GM18526 (cell line): ENCODE data around the gene GAPDH.
A peak's percentile ranks its signal among the peaks of the same experiment; 100 is the strongest.

ENCODE experiments used
- POLR2A ChIP-seq: IDR thresholded peaks from 3 replicates; pipeline ENCODE4 v1.6.1; 2011; ENCODE audit not compliant: insufficient read length; ENCODE audit errors: extremely low read depth

The GAPDH gene

DNA sequence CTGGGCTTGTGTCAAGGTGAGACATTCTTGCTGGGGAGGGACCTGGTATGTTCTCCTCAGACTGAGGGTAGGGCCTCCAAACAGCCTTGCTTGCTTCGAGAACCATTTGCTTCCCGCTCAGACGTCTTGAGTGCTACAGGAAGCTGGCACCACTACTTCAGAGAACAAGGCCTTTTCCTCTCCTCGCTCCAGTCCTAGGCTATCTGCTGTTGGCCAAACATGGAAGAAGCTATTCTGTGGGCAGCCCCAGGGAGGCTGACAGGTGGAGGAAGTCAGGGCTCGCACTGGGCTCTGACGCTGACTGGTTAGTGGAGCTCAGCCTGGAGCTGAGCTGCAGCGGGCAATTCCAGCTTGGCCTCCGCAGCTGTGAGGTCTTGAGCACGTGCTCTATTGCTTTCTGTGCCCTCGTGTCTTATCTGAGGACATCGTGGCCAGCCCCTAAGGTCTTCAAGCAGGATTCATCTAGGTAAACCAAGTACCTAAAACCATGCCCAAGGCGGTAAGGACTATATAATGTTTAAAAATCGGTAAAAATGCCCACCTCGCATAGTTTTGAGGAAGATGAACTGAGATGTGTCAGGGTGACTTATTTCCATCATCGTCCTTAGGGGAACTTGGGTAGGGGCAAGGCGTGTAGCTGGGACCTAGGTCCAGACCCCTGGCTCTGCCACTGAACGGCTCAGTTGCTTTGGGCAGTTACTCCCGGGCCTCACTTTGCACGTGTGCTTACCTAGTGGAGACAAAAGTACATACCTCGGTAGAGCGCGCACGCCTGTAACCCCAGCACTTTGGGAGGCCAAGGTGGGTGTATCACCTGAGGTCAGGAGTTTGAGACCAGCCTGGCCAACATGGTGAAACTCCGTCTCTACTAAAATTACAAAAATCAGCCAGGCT lies 4.3 kb downstream of the GAPDH start:
- TF ChIP-seq POLR2A = peak; percentile 41

DNA sequence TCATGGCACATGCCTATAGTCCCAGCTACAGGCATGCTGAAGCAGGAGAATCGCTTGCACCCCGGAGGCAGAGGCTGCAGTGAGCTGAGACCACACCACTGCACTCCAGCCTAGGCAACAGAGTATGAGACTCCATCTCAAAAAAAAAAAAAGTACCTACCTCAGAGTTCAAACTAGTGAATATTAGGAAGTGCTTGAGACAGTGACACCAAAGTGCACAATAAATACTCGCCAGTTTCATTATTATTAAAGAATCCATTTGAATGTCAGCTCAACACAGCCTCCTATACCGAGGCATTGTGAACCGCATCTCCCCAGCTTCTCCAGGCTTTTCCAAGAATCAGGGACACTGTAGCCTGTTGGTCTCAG lies 5.0 kb downstream of the GAPDH start:
- TF ChIP-seq POLR2A = no peak

DNA sequence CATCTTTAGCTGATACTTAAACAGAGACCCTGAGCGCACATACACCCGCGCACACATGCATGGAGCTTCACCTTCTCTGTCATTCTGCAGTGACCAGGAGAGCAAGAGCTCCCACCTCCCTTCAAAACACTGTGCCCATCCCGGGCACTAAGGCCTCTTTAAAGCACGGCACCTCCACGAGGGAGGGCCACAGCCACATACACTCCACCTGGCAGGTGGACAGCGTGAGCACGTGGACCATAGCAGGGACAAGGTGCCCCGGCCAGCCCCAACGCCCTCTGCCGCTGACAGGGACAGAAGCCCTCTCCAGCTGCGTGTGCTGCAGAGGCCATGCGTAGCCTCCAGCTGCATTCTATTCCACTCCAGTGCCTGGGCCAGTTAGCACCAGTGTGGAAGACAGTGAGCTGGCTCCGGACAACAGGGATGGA lies 5.4 kb downstream of the GAPDH start:
- no peak for TF ChIP-seq POLR2A

DNA sequence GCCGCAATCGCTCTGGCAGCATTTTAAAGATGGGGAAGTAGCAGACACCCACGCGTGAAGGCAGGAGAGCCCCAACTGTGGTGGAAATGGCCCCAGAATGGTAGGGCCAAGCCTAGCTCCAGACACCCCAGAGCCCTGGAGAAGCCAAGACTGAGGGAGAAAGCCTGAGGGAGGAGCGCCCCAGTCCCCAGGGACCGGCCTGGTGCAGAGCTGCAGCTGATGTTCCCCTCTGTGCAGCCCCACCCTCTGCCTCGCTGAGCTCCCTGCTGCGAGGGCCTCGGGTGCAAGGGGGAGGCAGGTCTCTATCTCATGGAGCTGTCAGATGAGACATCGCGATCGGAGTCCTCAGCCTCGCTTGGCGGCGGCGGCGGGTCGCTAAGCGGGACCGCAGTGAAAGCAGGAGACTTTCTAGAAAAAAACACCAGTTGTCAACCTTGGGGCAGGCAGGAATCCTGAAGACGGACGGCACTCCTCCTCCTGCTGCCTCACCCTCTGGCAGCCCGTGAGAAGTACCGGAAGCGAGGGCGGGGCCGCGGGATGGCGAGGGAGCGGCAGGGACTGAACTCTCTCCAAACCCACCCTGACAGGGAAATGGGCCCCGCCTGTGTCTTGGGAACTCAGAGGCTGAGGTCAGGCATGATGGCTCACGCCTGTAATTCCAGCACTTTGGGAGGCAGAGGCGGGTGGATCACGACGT lies 6.0 kb downstream of the GAPDH start:
- TF ChIP-seq POLR2A = no peak

DNA sequence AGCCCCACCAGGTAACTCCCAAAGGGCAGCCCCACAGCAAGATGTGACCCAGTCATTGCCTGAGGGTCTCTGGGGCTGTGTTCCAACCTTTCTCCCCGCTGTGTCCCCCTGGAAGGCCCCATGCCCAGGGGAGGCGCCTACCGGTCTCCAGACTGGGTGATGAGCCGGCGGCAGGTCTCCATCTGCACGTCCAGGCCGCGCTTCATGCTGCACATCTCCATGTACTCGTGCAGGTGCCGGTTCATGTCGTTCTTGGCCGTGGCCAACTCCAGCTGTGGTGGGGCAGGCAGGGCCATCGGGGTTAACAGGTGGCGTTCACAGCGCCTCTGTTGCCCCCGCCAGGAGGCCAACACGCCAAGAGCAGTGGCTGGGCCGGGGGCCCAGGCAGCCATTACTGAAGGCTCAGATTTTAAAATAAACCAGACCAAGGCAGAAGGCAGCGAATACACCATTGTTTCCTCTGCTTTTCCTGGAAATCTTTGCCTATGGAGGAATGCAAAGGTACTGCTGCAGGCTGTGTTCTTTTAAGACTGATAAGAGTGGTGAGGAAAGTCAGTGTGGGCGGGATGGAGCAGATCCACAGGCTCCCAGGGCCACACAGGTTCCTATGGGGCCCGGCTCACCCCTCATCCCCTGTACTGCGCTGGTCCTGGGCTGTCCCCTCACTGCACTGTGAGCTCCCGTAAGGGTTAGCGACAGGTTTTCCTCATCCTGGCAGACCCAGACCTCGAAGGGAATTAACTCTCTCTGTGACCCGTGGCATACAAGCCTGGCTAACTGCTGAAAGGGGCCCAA lies 7.3 kb downstream of the GAPDH start:
- no peak for TF ChIP-seq POLR2A

DNA sequence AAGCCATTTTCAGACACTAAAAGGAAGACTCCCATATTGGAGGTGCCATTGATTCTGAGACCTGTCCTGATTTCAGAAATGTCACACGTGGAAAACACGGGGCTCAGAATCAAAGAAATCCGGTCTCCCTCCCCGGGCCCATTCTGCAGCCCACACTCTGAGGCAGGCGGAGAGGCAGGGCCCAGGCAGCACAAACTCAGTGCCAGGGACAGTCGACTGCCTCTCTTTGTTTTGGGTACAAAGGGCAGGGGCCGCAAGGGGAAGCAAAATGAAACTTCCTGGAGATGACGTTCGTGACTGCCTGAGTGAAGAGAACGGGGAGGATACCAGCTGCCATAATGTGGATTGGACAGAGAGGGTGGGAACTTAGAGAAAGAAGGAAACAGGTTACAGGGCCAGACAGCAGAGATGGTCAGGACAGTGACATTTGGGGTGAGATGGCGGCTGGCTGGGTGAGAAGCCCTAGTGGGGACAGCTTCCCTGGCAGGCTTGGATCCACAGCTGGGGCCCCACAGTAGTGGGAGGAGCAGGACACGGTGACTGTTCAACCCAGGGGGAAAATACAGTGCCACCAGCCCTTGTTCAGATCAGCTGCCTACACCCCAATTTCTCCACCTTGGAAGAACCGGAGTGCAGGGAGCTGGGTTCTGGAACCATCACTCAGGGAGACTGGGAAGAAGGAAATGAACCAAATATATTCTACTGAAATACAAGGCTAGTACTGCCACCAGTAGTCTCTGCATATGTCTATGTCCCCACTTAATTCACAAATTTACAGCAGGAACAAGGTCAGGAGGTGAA lies 8.1 kb downstream of the GAPDH start:
- no peak for TF ChIP-seq POLR2A

DNA sequence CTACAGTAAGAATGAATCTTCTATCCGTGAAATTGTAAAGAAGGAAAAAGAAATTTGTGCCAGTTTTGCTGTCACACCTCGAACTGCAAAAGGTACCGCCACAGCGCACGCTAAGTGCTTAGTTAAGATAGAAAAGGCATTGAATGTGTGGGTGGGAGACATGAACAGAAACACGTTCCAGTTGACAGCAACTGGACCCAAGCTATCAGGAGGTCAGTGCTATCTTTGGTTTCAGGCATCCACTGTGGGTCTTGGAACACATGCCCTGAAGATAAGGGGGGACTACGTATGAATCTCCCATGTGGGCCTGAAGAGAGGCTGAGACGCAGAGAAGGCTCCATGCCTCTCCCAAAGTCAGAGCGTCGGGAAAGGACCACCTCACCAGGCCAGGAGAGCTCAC lies 11.7 kb downstream of the GAPDH start:
- TF ChIP-seq POLR2A = no peak

DNA sequence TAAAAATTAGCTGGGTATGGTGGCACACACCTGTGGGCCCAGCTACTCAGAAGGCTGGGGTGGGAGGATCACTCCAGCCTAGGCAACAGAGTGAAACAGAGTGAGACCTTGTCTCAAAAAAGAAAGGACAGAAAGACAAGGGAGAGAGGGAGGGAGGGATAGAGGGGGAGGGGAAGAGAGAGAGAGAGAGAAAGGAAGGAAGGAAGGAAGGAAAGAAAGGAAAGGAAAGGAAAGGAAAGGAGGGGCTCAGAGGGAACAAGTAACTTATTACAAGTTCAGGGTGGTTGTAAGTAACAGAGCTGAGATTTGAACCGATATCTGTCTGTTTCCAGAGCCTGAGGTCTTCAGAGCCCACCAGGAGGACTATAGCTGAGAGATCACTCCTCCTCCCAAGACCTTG lies 13.2 kb downstream of the GAPDH start:
- no peak for TF ChIP-seq POLR2A

DNA sequence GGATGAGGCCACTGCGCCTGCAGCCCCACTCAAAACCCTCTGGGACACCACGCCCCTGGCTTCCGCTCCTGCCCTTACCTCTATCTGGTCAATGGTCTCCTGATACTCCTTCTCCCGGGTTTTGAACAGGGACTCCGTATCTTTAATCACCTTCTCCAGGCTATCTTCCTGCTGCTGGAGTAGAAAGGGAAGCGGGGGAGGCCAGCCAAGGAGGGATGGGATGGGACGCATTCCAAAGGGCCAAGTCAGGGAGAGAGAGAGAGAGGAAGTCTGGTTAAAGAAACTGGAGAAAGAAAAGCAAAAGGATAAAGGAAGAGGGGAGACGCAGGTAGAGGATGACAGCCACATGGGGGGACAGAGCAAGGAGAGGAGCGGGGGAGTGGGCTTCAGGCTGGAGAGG lies 13.7 kb downstream of the GAPDH start:
- no peak for TF ChIP-seq POLR2A

DNA sequence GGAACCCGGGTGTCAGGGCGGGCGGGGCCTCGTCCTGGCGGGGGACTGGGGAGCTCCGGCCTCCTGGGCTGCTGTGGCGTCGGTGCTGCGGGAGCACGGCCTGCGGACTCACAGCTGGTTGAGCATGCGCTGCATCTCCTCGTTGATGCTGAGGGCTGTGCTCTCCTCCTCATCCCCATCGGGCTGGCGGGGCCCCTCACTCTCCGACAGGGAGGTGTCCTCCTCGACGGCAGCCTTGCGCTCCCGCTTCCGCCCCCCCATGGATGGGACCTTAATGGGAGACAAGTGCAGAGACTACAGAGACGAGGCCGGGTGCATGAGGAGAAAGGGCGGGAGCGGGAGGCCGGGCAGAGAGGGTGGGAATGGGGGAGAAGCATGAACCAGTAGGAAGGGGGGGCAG lies 14.2 kb downstream of the GAPDH start:
- no peak for TF ChIP-seq POLR2A

DNA sequence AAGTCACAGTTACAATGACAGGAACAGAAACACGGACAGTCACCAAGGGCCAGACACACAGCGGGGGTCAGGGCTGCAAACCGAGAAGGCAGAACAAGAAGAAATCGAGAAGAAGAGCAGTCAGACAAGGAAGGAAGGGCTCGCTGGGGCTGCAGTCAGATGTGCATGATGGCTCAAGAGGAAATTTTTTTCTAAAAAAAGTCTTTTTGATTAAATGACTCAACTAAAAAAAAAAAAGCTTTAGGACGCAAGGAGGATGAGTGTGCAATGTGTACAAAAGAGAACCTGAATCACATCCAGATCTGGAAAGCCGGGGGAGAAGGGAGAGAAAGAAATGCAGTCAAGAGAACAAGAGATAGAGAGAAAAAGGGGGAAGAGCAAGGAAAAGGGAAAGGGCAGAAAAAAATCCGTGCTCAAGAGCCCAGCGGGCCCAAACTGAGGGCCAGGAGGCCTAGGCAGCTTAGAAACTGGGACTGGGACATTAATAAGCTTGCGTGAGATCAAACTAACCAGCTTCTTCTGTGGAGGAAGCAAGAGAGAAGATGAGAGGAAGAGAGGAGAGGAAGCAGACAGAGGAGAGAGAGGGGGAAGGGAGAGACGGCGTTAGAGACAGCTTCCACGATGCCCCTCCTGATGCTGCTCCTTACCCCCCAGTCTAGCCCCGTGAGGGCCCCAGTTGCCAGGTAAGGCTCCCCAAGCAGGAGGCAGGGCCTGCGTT lies 14.8 kb downstream of the GAPDH start:
- TF ChIP-seq POLR2A = no peak

DNA sequence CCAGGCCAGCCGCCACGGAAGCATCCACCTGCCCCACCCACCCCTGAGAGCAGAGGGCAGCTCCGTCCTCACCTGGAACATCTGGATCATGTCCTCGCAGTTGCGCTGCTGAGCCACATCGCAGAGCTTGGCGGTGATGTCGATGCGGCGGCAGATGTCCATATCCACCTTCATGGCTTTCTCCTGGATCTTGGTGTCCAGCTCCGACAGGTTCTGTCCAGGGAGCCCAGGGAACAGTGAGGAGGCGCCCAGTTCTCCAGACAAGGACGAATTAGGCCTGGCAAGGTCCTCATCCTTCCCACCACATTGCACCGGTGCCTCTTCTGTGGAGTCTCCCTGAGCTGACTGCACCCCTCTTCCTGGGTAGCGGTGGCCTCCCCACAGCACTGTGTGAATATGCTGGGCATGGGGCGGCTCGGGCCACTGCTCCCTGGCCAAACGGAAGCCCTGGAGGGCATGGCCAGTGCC lies 15.4 kb downstream of the GAPDH start:
- no peak for TF ChIP-seq POLR2A

DNA sequence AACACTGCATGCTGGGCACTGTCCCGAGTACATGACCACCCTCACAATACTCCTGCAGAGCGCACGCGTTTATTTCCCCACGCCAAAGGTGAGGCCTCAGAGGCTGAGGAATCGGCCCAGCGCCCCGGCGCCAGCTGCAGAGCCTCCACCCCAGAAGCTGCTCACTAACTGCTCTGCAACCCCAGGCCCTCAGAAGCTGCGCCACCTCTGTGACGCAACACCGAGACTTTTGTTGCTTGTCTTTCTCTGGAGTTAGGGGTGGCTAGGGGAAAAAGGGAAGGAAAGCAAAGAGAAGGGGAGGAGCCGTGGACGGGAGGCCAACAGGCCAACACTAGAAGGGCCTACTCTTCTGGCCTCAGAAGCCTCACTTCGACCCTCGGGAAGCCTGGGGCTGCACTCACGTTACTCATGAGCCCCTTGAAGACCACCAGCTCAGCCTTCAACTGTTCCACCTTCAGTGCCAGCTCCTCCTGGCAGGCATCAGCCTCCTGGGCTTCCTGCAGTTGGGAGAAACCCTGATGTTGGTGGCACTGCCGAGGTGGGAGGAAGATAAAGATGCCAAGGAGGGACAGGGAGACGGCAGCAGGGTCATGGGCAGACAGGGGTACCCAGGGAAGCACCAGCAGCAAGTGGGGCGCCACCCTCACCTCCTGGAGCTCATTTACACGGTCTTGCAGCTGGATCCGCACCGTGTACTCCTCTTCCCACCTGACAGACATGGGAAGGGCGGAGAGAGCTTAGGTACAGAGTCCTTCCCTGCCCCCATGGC lies 16.2 kb downstream of the GAPDH start:
- TF ChIP-seq POLR2A = no peak

DNA sequence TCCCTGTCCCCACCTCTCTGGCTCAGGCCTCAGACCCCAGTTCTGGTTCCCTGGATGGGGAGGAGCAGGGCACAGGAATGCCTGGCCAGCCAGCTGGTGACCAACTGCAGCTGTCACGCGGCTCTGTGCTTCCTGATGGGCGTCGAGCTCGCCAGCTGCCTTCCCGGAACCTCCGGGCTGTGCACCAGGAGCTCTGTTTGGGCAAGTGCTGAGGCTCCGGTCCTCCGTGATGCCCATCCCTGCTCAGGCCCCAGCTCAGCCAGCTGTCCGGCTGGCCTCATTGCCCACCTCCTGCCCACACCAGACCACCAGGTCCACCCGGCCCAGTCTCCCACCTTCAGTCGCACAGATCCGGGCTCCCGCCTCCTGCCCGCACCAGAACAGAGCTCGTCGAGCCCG lies 16.7 kb downstream of the GAPDH start:
- TF ChIP-seq POLR2A = no peak
